ENCODE results near the gene OR51M1.

- TF ChIP-seq CTCF (conservative IDR thresholded peaks at IDR 0.05; ENCODE audit: low read length) (no peak), EZH2phosphoT487 (IDR thresholded peaks at IDR 0.05; ENCODE audit: borderline replicate concordance, low read depth, low read length) (no peak)
These were observed 16.1 kb upstream of the OR51M1 start for GRCh38 chr11:5367448-5368074.

Data from OCI-LY7 (cell line).